NCI-H446 treated with DMSO at 0.1 percent for 48 hours (cell line): ENCODE measurements around the gene KAT14.
"Not testable (repeated sequence)": the region's sequence is repeated elsewhere in the genome, so short reads cannot be mapped to it uniquely, and the experiment has no call there.

Experiments used
- DNase-seq: peaks from one replicate; lab custom pipeline; 2025; lab: John Stamatoyannopoulos, UW

Gene KAT14

GRCh38 chr20:18224968-18225568 is 87.4 kb downstream of the KAT14 start:
- peak; percentile 41 for DNase-seq

DNA sequence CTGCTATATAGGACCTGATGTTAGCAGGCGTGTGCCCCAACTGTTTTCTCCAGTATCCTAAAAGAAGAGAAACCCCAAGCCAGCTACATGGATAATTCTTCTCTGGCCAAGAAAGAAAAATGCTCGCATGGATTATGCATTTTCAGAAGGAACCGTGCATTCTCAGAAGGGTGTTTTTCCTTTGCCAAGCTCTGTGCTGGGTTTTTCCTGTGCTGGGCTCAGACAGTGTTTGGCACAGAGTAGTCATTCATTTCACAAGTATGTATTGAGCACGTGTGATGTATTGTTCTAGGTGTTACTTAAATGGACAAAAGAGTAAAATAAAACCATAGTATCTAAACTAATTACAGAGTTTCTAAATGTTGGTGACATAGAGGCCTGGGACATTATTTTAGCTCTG is 88.0 kb downstream of the KAT14 start:
- peak; percentile 17 for DNase-seq

DNA sequence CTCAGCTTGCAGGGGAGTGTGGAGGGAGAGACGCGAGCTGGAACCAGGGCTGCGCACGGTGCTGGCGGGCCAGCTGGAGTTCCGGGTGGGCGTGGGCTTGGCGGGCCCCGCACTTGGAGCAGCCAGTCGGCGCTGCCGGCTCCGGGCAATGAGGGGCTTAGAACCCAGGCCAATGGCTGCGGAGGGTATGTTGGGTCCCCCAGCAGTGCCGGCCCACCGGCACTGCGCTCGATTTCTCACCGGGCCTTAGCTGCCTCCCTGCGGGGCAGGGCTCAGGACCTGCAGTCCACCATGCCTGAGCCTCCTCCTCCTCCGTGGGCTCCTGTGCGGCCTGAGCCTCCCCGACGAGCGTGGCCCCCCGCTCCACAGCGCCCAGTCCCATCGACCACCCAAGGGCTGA is 89.1 kb downstream of the KAT14 start:
- not testable (repeated sequence) for DNase-seq

DNA sequence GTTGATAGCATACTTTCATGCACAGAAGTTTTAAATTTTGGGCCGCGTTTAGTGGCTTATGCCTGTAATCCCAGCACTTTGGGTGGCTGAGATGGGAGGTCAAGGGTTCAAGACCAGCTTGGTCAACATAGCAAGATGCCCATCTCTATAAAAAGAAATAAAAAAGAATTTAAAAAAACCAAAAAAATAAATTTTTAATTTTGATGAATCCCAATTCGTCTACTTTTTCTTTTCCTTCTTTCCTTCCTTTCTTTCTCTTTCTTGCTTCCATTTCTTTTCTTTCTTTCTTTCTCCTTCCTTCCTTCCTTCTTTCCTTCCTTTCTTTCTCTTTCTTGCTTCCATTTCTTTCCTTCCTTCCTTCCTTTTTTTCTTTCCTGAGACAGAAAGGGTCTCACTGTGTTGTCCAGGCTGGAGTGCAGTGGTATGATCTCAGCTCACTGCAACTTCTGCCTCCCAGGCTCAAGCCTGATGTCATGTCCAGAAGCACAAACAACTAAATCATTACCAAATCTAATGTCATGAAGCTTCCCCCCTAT is 95.8 kb downstream of the KAT14 start:
- no peak for DNase-seq
